Brain pericyte (primary cell): ENCODE data around the gene INTS11.

Experiments used
- DNase-seq: peaks from one replicate; pipeline ENCODE4 v3.0.0-alpha.2; 2012; ENCODE audit warnings: low read depth, low spot score

Gene INTS11

GRCh38 chr1:1312450-1313314 lies 11.8 kb downstream of the INTS11 start:
- no peak for DNase-seq

- DNase-seq: no peak
Measured at GRCh38 chr1:1311107-1312104, 13.1 kb downstream of the INTS11 start.

GRCh38 chr1:1310476-1311053 lies 13.9 kb downstream of the INTS11 start:
- no peak for DNase-seq

- no peak for DNase-seq
Measured at GRCh38 chr1:1310109-1310385, 14.4 kb downstream of the INTS11 start.

GRCh38 chr1:1309251-1310108 lies 15.0 kb downstream of the INTS11 start:
- DNase-seq: no peak

- DNase-seq: no peak
Measured at GRCh38 chr1:1308756-1309250, 15.7 kb downstream of the INTS11 start.

GRCh38 chr1:1307923-1308755 lies 16.3 kb downstream of the INTS11 start, which contains the start of the genes ACAP3 and PUSL1:
Gene ACAP3, minus strand, starts transcription at chr1:1307930. Its CDS starts 115 bp downstream, at chr1:1307815.
Gene PUSL1, plus strand, starts transcription at chr1:1308597. Its CDS starts 47 bp downstream, at chr1:1308644.
- DNase-seq: peak; percentile 85

- no peak for DNase-seq
Measured at GRCh38 chr1:1307261-1307922, 17.1 kb downstream of the INTS11 start.

- no peak for DNase-seq
Measured at GRCh38 chr1:1306661-1307260, 17.7 kb downstream of the INTS11 start.

- DNase-seq: no peak
Measured at GRCh38 chr1:1306070-1306660, 18.3 kb downstream of the INTS11 start.

GRCh38 chr1:1305300-1306069 lies 19.0 kb downstream of the INTS11 start:
- DNase-seq: no peak

GRCh38 chr1:1304331-1305299 lies 19.8 kb downstream of the INTS11 start:
- DNase-seq: peak; percentile 42

- DNase-seq: no peak
Measured at GRCh38 chr1:1303736-1304135, 20.7 kb downstream of the INTS11 start.

- no peak for DNase-seq
Measured at GRCh38 chr1:1302951-1303509, 21.4 kb downstream of the INTS11 start.

GRCh38 chr1:1302006-1302430 lies 22.4 kb downstream of the INTS11 start:
- DNase-seq: no peak

GRCh38 chr1:1300352-1300739 lies 24.1 kb downstream of the INTS11 start:
- no peak for DNase-seq
